Measurements from ENCODE around the gene ZFP62. TPM values are rescaled to one million over a fixed set of nuclear protein-coding genes. Genes with fewer than 3 reads are reported as not detected.

The ZFP62 gene
- total RNA-seq, 1 donor from 2014 or later, result 62.0 TPM

DNA sequence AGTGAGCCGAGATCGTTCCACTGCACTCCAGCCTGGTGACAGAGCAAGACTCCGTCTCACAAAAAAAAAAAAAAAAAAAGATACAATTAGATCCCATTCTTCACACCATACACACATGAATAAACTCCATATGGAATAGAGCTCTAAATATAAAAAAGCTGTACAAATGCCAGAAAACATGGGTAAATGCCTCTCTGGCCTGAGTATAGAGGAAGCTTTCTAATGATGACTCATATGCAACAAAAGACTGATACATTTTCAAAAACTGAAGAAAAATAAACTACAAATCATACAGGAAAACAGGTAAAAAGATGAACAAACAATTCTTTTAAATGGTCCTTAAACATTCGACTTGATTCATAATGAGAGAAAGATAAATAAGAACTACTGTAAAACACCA is 8.6 kb downstream of the ZFP62 start:
- H3K36me3 Mint-ChIP-seq (ENCODE audit: insufficient read depth), result peaks cover 98% of the 10 kb centered on the region
- TF ChIP-seq, protein P1, sequence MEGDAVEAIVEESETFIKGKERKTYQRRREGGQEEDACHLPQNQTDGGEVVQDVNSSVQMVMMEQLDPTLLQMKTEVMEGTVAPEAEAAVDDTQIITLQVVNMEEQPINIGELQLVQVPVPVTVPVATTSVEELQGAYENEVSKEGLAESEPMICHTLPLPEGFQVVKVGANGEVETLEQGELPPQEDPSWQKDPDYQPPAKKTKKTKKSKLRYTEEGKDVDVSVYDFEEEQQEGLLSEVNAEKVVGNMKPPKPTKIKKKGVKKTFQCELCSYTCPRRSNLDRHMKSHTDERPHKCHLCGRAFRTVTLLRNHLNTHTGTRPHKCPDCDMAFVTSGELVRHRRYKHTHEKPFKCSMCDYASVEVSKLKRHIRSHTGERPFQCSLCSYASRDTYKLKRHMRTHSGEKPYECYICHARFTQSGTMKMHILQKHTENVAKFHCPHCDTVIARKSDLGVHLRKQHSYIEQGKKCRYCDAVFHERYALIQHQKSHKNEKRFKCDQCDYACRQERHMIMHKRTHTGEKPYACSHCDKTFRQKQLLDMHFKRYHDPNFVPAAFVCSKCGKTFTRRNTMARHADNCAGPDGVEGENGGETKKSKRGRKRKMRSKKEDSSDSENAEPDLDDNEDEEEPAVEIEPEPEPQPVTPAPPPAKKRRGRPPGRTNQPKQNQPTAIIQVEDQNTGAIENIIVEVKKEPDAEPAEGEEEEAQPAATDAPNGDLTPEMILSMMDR (IDR thresholded peaks at IDR 0.05; ENCODE audit: unreplicated experiment), result no peak
- H3K4me1 Mint-ChIP-seq (ENCODE audit: low read depth), result no peaks in the 10 kb centered on the region
- no peak overlapping the region for H3K4me3 Mint-ChIP-seq (ENCODE audit: low read depth)
- H3K9me3 Mint-ChIP-seq (ENCODE audit: low read depth), result peaks cover 86% of the 10 kb centered on the region
- no peaks in the 10 kb centered on the region for H3K27me3 Mint-ChIP-seq
- peak overlapping the region; percentile 50 for H3K27ac Mint-ChIP-seq
- DNase-seq (ENCODE audit: low spot score, unreplicated experiment), result no peak

DNA sequence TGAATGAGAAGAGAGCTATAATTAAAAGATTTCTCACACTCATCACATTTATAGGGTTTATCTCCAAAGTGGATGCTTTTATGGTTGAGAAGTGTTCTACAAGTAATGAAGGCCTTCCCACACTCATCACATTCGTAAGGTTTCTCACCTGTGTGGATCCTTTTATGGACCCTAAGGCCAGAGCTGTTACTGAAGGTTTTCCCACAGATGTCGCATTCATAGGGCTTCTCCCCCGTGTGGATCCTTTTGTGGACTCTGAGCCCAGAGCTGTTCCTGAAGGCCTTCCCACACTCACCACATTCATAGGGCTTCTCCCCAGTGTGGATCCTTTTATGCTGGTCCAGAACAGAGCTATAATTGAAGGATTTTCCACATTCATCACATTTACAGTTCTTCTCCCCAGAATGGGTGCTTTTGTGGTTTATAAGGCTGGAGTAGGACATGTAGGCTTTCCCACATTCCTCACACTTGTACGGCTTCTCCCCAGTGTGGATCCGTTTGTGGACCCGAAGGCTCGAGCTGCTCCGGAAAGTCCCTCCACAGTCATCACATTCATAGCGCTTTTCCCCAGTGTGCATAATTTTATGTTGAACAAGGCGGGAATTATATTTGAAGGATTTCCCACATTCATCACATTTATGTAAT is 10.5 kb downstream of the ZFP62 start:
- Mint-ChIP-seq H3K9me3 (ENCODE audit: low read depth) (peaks cover 93% of the 10 kb centered on the region), H3K27me3 (no peaks in the 10 kb centered on the region), H3K36me3 (ENCODE audit: insufficient read depth) (peaks cover 99% of the 10 kb centered on the region), H3K4me3 (ENCODE audit: low read depth) (no peak overlapping the region), H3K4me1 (ENCODE audit: low read depth) (no peaks in the 10 kb centered on the region), H3K27ac (peak overlapping the region; percentile 71)
- no peak for DNase-seq (ENCODE audit: low spot score, unreplicated experiment)
- TF ChIP-seq, protein P1 (IDR thresholded peaks at IDR 0.05; ENCODE audit: unreplicated experiment), result no peak

DNA sequence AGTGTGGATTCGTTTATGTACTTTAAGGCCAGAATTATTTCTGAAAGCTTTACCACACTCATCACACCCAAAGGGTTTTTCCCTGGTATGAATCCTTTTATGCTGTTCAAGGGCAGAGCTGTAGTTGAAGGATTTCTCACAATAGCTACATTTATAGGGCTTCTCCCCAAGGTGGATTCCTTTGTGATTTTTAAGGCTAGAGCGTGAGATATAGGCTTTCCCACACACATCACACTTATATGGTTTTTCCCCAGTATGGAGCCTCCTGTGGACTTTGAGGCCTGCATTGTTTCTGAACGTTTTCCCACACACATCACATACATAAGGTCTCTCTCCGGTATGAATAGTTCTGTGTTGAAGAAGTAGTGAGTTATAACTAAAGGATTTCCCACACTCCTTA is 11.2 kb downstream of the ZFP62 start:
- H3K27ac Mint-ChIP-seq, result peak overlapping the region; percentile 37
- H3K27me3 Mint-ChIP-seq, result no peaks in the 10 kb centered on the region
- no peaks in the 10 kb centered on the region for H3K4me1 Mint-ChIP-seq (ENCODE audit: low read depth)
- TF ChIP-seq, protein P1 (IDR thresholded peaks at IDR 0.05; ENCODE audit: unreplicated experiment), result no peak
- H3K4me3 Mint-ChIP-seq (ENCODE audit: low read depth), result no peak overlapping the region
- H3K9me3 Mint-ChIP-seq (ENCODE audit: low read depth), result peaks cover 88% of the 10 kb centered on the region
- peaks cover 95% of the 10 kb centered on the region for H3K36me3 Mint-ChIP-seq (ENCODE audit: insufficient read depth)
- DNase-seq (ENCODE audit: low spot score, unreplicated experiment), result no peak

DNA sequence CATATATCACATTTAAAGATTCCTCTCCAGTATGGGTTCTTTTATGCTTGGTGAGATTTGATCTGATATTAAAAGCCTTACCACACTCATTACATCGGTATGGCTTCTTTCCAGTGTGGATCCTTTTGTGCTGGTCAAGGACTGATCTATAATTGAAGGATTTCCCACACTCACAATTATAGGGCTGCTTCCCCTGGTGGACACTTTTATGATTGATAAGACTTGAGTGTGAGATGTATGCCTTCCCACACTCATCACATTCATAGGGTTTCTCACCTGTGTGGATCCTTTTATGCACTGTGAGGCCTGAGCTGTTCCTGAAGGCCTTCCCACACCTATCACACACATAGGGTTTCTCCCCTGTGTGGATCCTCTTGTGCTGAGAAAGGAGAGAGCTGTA is 12.2 kb downstream of the ZFP62 start:
- Mint-ChIP-seq H3K27ac (no peak overlapping the region), H3K27me3 (no peaks in the 10 kb centered on the region), H3K4me3 (ENCODE audit: low read depth) (no peak overlapping the region), H3K4me1 (ENCODE audit: low read depth) (no peaks in the 10 kb centered on the region), H3K9me3 (ENCODE audit: low read depth) (peaks cover 84% of the 10 kb centered on the region), H3K36me3 (ENCODE audit: insufficient read depth) (peaks cover 90% of the 10 kb centered on the region)
- TF ChIP-seq, protein P1 (IDR thresholded peaks at IDR 0.05; ENCODE audit: unreplicated experiment), result no peak
- no peak for DNase-seq (ENCODE audit: low spot score, unreplicated experiment)

DNA sequence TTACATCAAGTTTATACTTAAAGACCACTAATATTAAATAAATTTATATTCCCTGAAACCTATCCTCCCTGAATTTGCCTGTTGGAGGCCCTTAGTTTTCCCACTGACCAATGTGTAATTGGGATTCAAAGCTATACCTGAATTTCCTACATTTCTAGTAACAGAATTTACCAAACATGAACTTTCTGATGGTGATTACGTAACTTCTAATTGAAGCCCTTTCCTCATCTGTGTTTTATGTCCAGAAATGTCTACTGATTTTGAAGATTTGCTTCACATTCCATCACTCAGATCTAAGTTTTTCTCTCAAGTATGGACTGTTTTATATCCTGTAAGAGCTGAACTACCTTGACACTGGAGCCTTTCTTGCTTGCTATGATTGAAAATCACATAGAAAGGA is 12.8 kb downstream of the ZFP62 start:
- no peak overlapping the region for H3K4me3 Mint-ChIP-seq (ENCODE audit: low read depth)
- peaks cover 84% of the 10 kb centered on the region for H3K36me3 Mint-ChIP-seq (ENCODE audit: insufficient read depth)
- H3K9me3 Mint-ChIP-seq (ENCODE audit: low read depth), result peaks cover 80% of the 10 kb centered on the region
- H3K27me3 Mint-ChIP-seq, result no peaks in the 10 kb centered on the region
- no peak overlapping the region for H3K27ac Mint-ChIP-seq
- DNase-seq (ENCODE audit: low spot score, unreplicated experiment), result no peak
- TF ChIP-seq, protein P1 (IDR thresholded peaks at IDR 0.05; ENCODE audit: unreplicated experiment), result no peak
- H3K4me1 Mint-ChIP-seq (ENCODE audit: low read depth), result no peaks in the 10 kb centered on the region
